IPS-11a (cell line): Measurements from ENCODE around the gene DGAT2.
"Not testable (repeated sequence)": the region's sequence is repeated elsewhere in the genome, so short reads cannot be mapped to it uniquely, and the experiment has no call there.

ENCODE experiments used
- H3K4me3 ChIP-seq: one replicate; pipeline ENCODE4 v1.5.1; 2013; ENCODE audit warnings: low read depth, low read length, control low read depth

Gene DGAT2

DNA sequence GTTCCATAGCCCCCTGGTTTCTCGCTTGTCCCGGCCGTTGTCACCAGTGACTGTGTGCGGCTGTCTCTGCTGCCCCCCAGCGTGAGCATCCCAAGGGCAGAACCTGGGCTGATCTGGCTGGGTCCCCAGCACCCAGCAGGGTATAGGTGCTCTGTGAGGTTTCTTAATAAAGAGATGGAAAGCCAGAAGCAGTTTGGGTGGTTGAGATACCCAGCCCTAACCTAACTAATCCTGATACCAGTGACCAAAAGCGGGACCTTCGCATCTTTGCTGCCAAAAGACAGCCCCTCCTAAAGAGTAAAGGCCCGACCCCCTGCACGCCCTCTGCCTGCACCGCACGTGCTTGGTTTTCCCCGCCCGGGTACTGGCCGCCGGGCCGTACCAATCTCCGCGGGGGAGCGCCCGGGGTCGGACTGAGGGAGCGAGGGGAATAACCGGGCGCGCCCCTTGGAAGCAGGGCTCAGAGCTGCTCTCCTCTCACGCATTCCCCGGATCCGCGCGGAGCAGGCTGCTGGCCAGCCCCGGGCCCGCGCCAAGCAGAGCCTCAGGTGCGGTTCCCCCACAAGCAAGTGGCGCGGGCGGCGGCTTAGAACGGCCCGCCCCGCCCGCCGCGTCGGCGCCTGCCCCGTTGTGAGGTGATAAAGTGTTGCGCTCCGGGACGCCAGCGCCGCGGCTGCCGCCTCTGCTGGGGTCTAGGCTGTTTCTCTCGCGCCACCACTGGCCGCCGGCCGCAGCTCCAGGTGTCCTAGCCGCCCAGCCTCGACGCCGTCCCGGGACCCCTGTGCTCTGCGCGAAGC, at the start of gene DGAT2:
DGAT2 (plus strand) TSS at position 667 of the 797 bp plus-strand sequence. CDS start 214 bp downstream, outside the sequence.
- H3K4me3 ChIP-seq: peak within 1 kb of the TSS; percentile 37

GRCh38 chr11:75719340-75720239, 49.0 kb upstream of the DGAT2 start:
- no peak overlapping the region for H3K4me3 ChIP-seq

GRCh38 chr11:75720639-75721038, 47.9 kb upstream of the DGAT2 start:
- H3K4me3 ChIP-seq: no peak overlapping the region

GRCh38 chr11:75721852-75722668, 46.5 kb upstream of the DGAT2 start:
- no peak overlapping the region for H3K4me3 ChIP-seq

DNA sequence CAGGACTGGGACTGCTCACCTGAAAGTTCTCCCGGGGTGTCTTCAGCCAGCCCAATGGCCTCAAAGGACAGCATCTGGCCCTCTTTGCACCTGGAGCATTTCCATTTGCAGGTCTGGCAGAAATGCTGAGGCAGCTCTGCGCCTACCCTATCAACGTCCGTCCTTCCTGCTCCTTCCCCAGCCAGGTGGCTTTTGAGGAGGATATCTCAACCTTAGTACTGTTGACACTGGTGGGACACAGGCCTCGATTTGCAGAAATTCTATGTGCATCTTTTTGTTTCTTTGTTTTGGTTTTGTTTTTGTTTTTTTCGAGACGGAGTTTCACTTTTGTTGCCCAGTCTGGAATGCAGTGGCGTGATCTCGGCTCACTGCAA, 45.9 kb upstream of the DGAT2 start:
- H3K4me3 ChIP-seq: no peak overlapping the region

DNA sequence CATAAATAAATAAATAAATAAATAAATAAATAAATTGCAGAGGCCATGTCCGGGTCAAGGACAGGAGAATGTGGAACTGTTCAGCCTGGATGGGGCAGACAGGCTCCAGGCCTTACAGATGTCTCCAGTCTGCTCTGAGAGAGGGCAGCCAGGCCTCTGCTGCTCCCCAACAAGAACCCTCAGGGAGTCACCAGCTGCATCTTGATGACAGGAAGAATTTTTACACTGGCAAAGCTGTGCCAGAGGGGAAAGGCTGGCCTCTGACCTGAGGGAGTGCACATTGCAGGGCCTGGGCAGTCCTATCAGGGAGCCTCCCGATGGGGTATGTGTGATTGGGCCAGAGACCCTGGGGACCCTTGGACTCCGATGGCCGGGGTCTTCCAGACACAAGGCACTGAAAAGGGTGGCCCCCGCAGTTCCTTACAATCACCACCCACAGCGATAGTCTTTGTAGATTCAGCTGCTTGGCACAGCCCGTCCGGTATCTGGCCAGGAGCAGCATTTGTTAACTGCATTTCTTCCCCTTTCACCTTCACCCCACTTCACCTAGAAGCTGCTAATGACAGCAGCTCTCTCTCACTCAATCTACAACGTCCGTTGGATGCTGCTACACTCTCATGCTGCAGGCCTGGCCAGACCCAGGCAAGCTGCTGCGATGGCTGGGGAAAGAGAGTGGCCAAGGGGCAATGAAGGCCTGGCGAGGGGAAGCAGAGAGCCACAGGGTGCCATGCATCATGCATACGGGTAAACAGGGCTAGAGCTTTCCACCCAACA, 42.8 kb upstream of the DGAT2 start:
- H3K4me3 ChIP-seq: no peak overlapping the region

DNA sequence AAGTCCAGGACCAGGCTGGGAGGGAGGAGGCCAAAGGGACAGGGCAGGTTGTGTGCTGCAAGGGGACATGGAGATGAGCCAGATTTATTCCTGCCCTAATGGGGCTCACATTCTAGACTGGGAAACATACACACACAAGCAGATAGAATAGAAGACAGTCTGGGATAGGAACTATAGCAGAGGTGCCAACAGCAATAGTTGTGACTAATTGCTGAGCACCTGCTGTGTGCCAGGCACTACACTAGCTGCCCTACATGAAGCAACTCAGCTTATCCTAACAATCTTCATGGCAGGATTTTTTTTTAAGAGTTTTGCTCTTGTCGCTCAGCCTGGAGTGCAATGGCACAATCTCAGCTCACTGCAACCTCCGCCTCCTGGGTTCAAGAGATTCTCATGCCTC, 39.6 kb upstream of the DGAT2 start:
- H3K4me3 ChIP-seq: no peak overlapping the region

GRCh38 chr11:75731095-75731494, 37.5 kb upstream of the DGAT2 start:
- H3K4me3 ChIP-seq: no peak overlapping the region

DNA sequence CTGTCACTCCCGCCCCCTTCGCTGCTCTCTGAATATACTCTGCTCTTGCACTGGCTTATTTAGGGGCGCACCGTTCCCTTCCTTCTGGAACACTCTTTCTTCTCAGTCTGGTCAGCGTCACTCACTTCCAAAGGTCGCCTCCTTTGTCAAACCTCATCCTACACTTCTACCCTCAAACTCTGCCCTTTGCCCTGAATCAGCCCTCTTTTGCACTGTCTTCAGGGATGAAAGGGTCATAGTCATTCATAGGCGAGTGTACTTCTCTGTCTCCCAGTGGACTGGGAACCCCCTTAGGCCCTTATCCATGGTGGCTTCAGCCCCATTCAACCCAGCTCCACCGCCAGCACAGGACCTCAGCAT, 35.5 kb upstream of the DGAT2 start:
- no peak overlapping the region for H3K4me3 ChIP-seq

DNA sequence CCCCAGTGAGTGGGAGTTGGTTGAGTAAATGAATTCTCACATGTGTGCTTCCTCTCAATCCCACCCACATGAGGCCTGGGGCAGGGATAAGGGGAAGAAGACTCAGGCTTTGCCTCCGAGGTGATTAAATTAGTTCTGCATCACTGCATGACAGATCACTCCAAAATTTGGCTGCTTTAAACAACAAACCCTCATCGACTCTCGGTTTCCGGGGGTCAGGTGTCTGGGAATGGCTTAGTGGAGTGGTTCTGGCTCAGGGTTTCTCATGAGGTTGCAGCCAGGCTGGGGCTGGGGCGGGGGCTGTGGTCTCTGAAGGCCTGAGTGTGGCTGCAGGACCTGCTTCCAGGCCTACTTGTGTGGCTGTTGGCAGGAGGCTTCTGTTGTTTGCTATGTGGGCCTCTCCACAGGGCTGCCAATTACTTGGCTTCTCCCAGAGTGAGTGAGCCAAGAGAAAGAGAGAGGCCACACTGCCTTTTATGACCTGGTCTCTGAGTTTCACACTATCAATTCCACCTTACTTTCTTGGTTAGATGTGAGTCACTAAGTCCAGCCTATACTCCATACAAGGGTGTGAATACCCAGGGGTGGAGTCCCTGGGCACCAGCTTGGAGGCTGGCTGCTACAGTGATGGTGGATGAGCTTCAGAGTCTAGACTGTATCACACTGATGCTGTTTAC, 35.0 kb upstream of the DGAT2 start:
- H3K4me3 ChIP-seq: no peak overlapping the region

DNA sequence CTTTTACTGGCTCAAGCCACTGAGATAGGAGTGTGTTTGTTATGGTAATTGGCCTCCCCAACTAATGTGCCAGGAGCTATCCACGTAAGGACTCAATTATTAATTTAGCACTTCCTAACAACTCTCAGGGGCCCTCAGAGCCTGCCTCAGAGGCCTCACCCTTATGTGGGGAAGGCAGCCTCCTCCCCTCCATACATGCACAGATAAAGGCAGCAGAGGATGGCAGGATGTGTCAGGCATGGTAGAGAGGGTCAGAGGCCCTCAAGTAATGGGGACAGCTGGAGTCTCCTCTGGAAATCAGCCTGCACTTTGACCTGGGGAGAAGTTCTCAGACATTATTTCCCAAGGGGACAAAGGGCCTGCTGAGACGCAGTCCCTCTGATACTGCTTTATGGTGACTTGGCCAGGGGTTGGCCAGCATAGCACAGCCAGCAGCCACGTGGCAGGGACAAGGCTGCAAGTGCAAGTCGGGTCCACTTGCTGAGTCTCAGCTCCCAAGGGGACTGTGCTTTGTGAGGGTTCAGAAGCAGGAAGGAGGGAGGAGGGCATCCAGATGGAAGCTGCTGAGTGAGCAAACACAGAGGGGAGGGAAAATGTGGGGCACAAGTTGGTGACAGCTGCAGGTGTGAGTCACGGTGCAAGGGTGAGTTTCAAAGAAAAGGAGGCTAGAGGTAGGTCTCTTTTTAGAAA, 33.9 kb upstream of the DGAT2 start:
- H3K4me3 ChIP-seq: no peak overlapping the region

- H3K4me3 ChIP-seq: no peak overlapping the region
Measured at GRCh38 chr11:75735181-75735845, 33.3 kb upstream of the DGAT2 start.

DNA sequence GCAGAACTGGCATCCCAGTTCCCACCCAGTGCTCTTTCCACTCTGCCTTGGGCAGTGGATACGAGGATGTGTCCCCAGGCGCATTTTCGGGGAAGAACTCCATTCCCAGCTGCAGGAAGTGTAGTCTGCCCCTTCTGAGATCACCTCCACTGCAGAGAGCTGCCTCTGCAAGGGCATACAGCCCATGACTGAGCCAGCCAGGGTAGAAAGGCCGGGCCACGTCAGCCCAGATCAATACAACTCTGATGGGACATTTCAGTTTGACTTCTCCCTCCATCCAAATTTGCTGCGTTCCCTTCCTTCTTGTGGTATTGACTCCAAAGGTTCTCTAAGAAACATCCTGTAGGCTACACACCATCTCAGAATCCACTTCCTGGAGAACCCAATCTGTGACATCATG, 31.3 kb upstream of the DGAT2 start:
- no peak overlapping the region for H3K4me3 ChIP-seq

- no peak overlapping the region for H3K4me3 ChIP-seq
Measured at GRCh38 chr11:75740681-75741080, 27.9 kb upstream of the DGAT2 start.

DNA sequence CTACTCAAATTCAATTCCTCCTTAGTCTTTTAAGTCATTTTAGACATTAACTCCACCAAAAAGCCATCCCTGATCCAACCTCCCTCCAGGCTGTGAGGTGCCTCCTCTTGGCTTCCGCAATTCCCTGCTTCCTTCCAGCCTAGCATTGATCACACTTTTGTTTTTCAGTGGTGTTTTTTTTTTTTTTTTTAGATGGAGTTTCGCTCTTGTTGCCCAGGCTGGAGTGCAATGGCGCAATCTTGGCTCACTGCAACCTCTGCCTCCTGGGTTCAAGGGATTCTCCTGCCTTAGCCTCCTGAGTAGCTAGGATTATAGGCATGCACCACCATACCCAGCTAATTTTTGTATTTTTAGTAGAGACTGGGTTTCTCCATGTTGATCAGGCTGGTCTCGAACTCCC, 25.4 kb upstream of the DGAT2 start:
- not testable (repeated sequence) for H3K4me3 ChIP-seq

GRCh38 chr11:75743711-75744563, 24.6 kb upstream of the DGAT2 start:
- H3K4me3 ChIP-seq: no peak overlapping the region

DNA sequence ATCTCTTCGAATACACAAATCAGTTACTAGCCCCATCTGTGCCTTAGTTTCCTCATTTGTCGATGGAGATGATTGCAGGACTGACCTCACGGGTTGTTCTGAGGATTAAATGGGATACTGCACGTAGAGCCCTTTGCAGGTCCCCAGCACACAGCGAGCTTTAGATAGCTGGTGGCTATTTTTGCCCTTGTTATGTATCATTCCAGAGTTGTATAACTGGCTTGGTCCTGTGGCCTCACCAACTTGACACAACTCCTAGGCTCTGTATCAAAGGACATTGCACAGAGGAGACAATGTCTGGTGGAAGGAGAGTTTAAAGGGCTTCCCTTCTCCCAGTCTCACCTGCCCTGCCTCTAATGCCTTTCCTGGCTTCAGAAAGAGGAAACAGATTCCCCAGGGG, 22.8 kb upstream of the DGAT2 start:
- H3K4me3 ChIP-seq: no peak overlapping the region

DNA sequence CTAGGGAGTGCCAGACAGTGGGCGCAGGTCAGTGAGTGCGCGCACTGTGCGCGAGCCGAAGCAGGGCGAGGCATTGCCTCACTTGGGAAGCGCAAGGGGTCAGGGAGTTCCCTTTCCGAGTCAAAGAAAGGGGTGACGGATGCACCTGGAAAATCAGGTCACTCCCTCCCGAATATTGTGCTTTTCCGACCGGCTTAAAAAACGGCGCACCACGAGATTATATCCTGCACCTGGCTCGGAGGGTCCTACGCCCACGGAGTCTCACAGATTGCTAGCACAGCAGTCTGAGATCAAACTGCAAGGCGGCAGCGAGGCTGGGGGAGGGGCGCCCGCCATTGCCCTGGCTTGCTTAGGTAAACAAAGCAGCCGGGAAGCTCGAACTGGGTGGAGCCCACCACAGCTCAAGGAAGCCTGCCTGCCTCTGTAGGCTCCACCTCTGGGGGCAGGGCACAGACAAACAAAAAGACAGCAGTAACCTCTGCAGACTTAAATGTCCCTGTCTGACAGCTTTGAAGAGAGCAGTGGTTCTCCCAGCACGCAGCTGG, 19.8 kb upstream of the DGAT2 start:
- not testable (repeated sequence) for H3K4me3 ChIP-seq
